Colonic mucosa (tissue), 4 donors: ENCODE data around the gene NPB. TPM values are rescaled to one million over a fixed set of nuclear protein-coding genes. Genes with fewer than 3 reads are reported as not detected.
A peak's percentile ranks its signal among the peaks of the same experiment; 100 is the strongest.

Experiments used
- DNase-seq: peaks from one replicate; pipeline ENCODE4 v3.0.0-alpha.2; 2020
- H3K27ac ChIP-seq: fragments of 200-600 bp; one replicate; pipeline ENCODE4 v1.8.0; 2021
- H3K27me3 ChIP-seq: fragments of 200-600 bp; one replicate; pipeline ENCODE4 v1.8.0; 2021
- H3K36me3 ChIP-seq: fragments of 200-600 bp; one replicate; pipeline ENCODE4 v1.8.0; 2021
- H3K4me1 ChIP-seq: fragments of 200-600 bp; one replicate; pipeline ENCODE4 v1.8.0; 2021; ENCODE audit warnings: mild to moderate bottlenecking
- H3K4me3 ChIP-seq: fragments of 200-600 bp; one replicate; pipeline ENCODE4 v1.8.0; 2021
- H3K9ac ChIP-seq, 2 donors: one replicate each; pipeline ENCODE4 v1.7.0; 2013; ENCODE audit warnings: control low read depth in 2 of 2, low read depth in 2 of 2, low read length in 2 of 2
- H3K9me3 ChIP-seq: fragments of 200-600 bp; one replicate; pipeline ENCODE4 v1.8.0; 2021
- CTCF ChIP-seq: fragments of 200-600 bp; IDR thresholded peaks from one replicate; pipeline ENCODE4 v1.8.0; 2022; ENCODE audit warnings: antibody characterized with exemption, mild to moderate bottlenecking
- intact Hi-C: fragments of 100-400 bp; cut with DNase I; formaldehyde crosslinking; loops from one replicate; pipeline ENCODE4 v1.14.1; 2022
- total RNA-seq, 2 donors: library from RNA; stranded (reverse); fragmentation: NEBNext Ultra II Directional in 1 of 2; extraction: Animal tissue kit (Norgen Biotek cat#: 25700) in 1 of 2; gene quantifications; one replicate each; pipeline ENCODE4 v1.2.1, GENCODE V29; 2021
- donor health status: healthy.
- donor health status: DM: no; HTN: no; CAD: no.
- donor health status: DM: no; HTN: no; CAD: no.

NPB gene
- total RNA-seq, 2 donors from 2014 or later, result 0.22 TPM; not detected in 1

GRCh38 chr17:81906476-81907218 is 4.6 kb downstream of the NPB start:
- TF ChIP-seq CTCF, result no peak
- intact Hi-C loops, result no loop called here
- Histone ChIP-seq H3K36me3 (no peaks in the 10 kb centered on the region), H3K4me3 (no peak overlapping the region), H3K27me3 (peaks cover 3% of the 10 kb centered on the region), H3K4me1 (no peaks in the 10 kb centered on the region), H3K27ac (no peak overlapping the region), H3K9me3 (no peaks in the 10 kb centered on the region), H3K9ac (no peak overlapping the region)
- no peak for DNase-seq

- Histone ChIP-seq H3K9me3 (no peaks in the 10 kb centered on the region), H3K36me3 (no peaks in the 10 kb centered on the region), H3K4me1 (no peaks in the 10 kb centered on the region), H3K9ac (no peak overlapping the region), H3K27ac (no peak overlapping the region), H3K4me3 (no peak overlapping the region), H3K27me3 (no peaks in the 10 kb centered on the region)
- DNase-seq, result no peak
- no peak for TF ChIP-seq CTCF
- intact Hi-C loops, result no loop called here
Measured at GRCh38 chr17:81907219-81908145, 5.4 kb downstream of the NPB start.

- Histone ChIP-seq H3K36me3 (peaks cover 6% of the 10 kb centered on the region), H3K4me3 (no peak overlapping the region)
- intact Hi-C loops, result no loop called here
Measured at GRCh38 chr17:81908793-81909192, 6.8 kb downstream of the NPB start.

GRCh38 chr17:81909231-81909630 is 7.2 kb downstream of the NPB start:
- no peaks in the 10 kb centered on the region for H3K9me3 ChIP-seq
- no peak for DNase-seq
- peaks cover 10% of the 10 kb centered on the region for H3K36me3 ChIP-seq
- intact Hi-C loops, result no loop called here
- no peak overlapping the region for H3K9ac ChIP-seq
- H3K4me3 ChIP-seq, result no peak overlapping the region
- TF ChIP-seq CTCF, result no peak
- H3K27me3 ChIP-seq, result no peaks in the 10 kb centered on the region
- no peaks in the 10 kb centered on the region for H3K4me1 ChIP-seq
- H3K27ac ChIP-seq, result no peak overlapping the region

More at GRCh38 chr17:81908793-81909192, 6.8 kb downstream of the NPB start:
- DNase-seq, result no peak
- Histone ChIP-seq H3K27me3 (no peaks in the 10 kb centered on the region), H3K9me3 (no peaks in the 10 kb centered on the region), H3K9ac (no peak overlapping the region), H3K27ac (no peak overlapping the region), H3K4me1 (no peaks in the 10 kb centered on the region)
- no peak for TF ChIP-seq CTCF

- Histone ChIP-seq H3K27ac (peak overlapping the region; percentile 71), H3K9ac (peak overlapping the region; percentile 80 to 83), H3K27me3 (no peaks in the 10 kb centered on the region), H3K9me3 (no peaks in the 10 kb centered on the region), H3K4me3 (peak overlapping the region; percentile 95), H3K36me3 (peaks cover 13% of the 10 kb centered on the region), H3K4me1 (no peaks in the 10 kb centered on the region)
- intact Hi-C loops, result no loop called here
- no peak for TF ChIP-seq CTCF
- peak; percentile 64 for DNase-seq
Measured at GRCh38 chr17:81909966-81910839, 8.2 kb downstream of the NPB start.
